IPS-20b (cell line): ENCODE measurements around the gene TP73.

Experiments
- H3K27ac ChIP-seq: one replicate; pipeline ENCODE4 v1.5.1; 2013; ENCODE audit warnings: low read length
- H3K27me3 ChIP-seq: 2 replicates; pipeline ENCODE4 v1.6.1; 2013; ENCODE audit warnings: mild to moderate bottlenecking, low read length, inconsistent platforms; ENCODE audit not compliant: insufficient read depth
- H3K36me3 ChIP-seq: 2 replicates; pipeline ENCODE4 v1.6.1; 2013; ENCODE audit warnings: low read depth, mild to moderate bottlenecking, inconsistent platforms, low read length, moderate library complexity; ENCODE audit not compliant: insufficient read depth
- H3K4me1 ChIP-seq: 2 replicates; pipeline ENCODE4 v1.6.1; 2013; ENCODE audit warnings: mild to moderate bottlenecking, control low read depth, inconsistent platforms, low read length, moderate library complexity; ENCODE audit not compliant: insufficient read depth
- H3K4me3 ChIP-seq: 2 replicates; pipeline ENCODE4 v1.5.1; 2013; ENCODE audit warnings: mild to moderate bottlenecking, low read length, inconsistent platforms
- H3K9ac ChIP-seq: 2 replicates; pipeline ENCODE4 v1.6.1; 2013; ENCODE audit warnings: low read depth, mild to moderate bottlenecking, inconsistent platforms, low read length, moderate library complexity
- H3K9me3 ChIP-seq: 2 replicates; pipeline ENCODE4 v1.6.1; 2013; ENCODE audit warnings: mild to moderate bottlenecking, low read depth, low read length, inconsistent platforms; ENCODE audit not compliant: insufficient read depth

The TP73 gene

GRCh38 chr1:3640121-3640837 is 12.0 kb upstream of the TP73 start:
- no peak overlapping the region for H3K27ac ChIP-seq
- no peak overlapping the region for H3K4me3 ChIP-seq
- H3K27me3 ChIP-seq, result no peaks in the 10 kb centered on the region
- no peaks in the 10 kb centered on the region for H3K4me1 ChIP-seq
- H3K9me3 ChIP-seq, result no peaks in the 10 kb centered on the region
- peaks cover 40% of the 10 kb centered on the region for H3K36me3 ChIP-seq
- H3K9ac ChIP-seq, result no peak overlapping the region

DNA sequence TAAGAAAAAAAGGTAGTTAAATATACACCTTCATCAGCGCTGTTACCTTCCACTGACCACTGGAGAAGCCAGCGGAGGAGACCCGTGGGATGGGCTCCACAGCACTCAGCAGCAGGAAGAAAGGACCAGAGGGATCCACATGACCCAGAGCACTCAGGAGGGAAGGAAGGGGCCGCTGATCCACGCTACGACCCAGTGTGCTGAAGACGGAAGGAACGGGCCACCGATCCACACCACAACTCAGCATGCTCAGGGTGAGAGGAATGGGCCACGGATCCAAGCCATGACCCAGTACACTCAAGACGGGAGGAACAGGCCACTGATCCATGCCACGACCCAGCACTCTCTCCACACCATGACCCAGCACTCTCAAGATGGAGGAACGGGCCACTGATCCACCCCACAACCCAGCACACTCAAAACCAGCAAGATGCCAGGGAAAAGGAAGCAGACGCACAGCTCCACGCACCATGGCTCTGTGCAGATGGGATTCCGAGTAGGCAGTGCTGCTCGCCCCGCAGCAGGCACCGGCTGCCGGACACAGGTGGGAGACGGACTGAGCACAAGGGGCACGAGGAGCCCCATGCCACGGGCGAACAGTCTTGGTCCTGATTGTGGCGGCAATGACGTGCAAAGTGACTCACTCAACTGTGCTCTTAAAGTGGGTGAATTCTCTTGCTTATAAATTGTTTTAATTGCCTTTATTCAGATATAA is 11.1 kb upstream of the TP73 start:
- H3K4me3 ChIP-seq, result no peak overlapping the region
- no peaks in the 10 kb centered on the region for H3K9me3 ChIP-seq
- no peaks in the 10 kb centered on the region for H3K27me3 ChIP-seq
- peaks cover 35% of the 10 kb centered on the region for H3K36me3 ChIP-seq
- no peaks in the 10 kb centered on the region for H3K4me1 ChIP-seq
- H3K9ac ChIP-seq, result no peak overlapping the region
- H3K27ac ChIP-seq, result no peak overlapping the region

- Histone ChIP-seq H3K4me3 (no peak overlapping the region), H3K4me1 (no peaks in the 10 kb centered on the region), H3K27me3 (no peaks in the 10 kb centered on the region), H3K9me3 (no peaks in the 10 kb centered on the region), H3K9ac (no peak overlapping the region), H3K36me3 (peaks cover 35% of the 10 kb centered on the region), H3K27ac (no peak overlapping the region)
These were observed 10.5 kb upstream of the TP73 start for GRCh38 chr1:3641816-3642215.

- H3K27ac ChIP-seq, result no peak overlapping the region
- H3K36me3 ChIP-seq, result peaks cover 34% of the 10 kb centered on the region
- H3K27me3 ChIP-seq, result no peaks in the 10 kb centered on the region
- H3K4me1 ChIP-seq, result no peaks in the 10 kb centered on the region
- no peak overlapping the region for H3K4me3 ChIP-seq
- H3K9ac ChIP-seq, result no peak overlapping the region
- no peaks in the 10 kb centered on the region for H3K9me3 ChIP-seq
These were observed 9.2 kb upstream of the TP73 start for GRCh38 chr1:3642919-3643675.

- Histone ChIP-seq H3K27me3 (peaks cover 3% of the 10 kb centered on the region; the same call in 1 of the 2 replicates), H3K4me3 (no peak overlapping the region), H3K27ac (no peak overlapping the region), H3K9ac (no peak overlapping the region), H3K9me3 (no peaks in the 10 kb centered on the region), H3K4me1 (no peaks in the 10 kb centered on the region), H3K36me3 (peaks cover 25% of the 10 kb centered on the region)
These were observed 8.0 kb upstream of the TP73 start for GRCh38 chr1:3644273-3644672.

DNA sequence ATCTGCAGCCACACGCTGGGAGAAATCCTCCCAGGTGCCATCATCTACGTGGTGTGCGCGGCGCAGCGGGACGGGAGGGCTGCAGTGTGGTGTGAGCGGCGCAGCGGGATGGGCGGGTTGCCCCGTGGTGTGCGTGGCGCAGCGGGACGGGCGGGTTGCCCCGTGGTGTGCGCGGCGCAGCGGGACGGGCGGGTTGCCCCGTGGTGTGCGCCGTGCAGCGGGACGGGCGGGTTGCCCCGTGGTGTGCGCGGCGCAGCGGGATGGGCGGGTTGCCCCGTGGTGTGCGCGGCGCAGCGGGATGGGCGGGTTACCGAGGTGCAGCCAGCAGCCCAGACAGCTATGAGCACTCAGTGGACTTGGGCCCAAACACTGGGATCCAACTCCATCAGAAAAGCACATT is 7.1 kb upstream of the TP73 start:
- peaks cover 7% of the 10 kb centered on the region for H3K27me3 ChIP-seq
- H3K9ac ChIP-seq, result no peak overlapping the region
- no peak overlapping the region for H3K27ac ChIP-seq
- H3K4me3 ChIP-seq, result no peak overlapping the region
- H3K9me3 ChIP-seq, result no peaks in the 10 kb centered on the region
- peaks cover 25% of the 10 kb centered on the region for H3K36me3 ChIP-seq
- no peaks in the 10 kb centered on the region for H3K4me1 ChIP-seq

DNA sequence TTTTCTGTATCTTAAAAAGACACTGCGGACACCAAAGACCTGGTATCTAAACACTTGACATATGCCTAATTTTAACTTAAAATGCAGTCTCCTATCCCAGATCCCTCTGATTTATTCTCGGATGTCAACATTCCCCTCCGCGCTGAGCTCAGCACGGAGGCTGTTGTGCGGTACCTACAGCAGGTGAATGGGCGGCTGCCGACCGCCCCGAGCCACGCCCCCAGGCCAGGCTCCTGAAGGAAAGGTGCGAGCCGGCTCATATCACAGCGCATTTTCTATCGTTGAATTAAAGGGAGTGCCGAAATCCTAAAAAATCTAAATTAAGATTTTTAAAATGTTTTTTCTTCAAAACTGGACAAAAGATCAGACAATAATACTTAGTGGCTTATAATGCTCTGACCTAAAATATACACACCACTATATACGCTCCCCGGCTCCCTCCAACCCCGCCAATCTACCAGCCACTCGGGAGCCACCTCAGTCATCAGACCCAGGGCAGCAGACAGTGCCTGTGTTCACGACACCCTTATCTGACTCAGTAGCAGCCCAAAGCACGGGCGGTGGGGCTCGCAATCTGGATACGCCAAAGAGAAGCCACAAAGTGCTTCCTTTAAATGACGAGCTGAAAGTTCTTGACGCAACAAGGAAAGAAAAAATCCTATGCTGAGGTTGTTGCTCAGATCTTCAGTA is 6.5 kb upstream of the TP73 start:
- H3K4me1 ChIP-seq, result no peaks in the 10 kb centered on the region

GRCh38 chr1:3646596-3646995 is 5.7 kb upstream of the TP73 start:
- peaks cover 25% of the 10 kb centered on the region for H3K36me3 ChIP-seq
- no peak overlapping the region for H3K4me3 ChIP-seq
- peaks cover 20% of the 10 kb centered on the region for H3K27me3 ChIP-seq
- no peaks in the 10 kb centered on the region for H3K4me1 ChIP-seq
- H3K9ac ChIP-seq, result no peak overlapping the region
- H3K9me3 ChIP-seq, result no peaks in the 10 kb centered on the region
- no peak overlapping the region for H3K27ac ChIP-seq

More for the DNA sequence above, 6.5 kb upstream of the TP73 start:
- no peak overlapping the region for H3K4me3 ChIP-seq
- peaks cover 13% of the 10 kb centered on the region for H3K27me3 ChIP-seq
- H3K9me3 ChIP-seq, result no peaks in the 10 kb centered on the region
- no peak overlapping the region for H3K27ac ChIP-seq
- H3K9ac ChIP-seq, result no peak overlapping the region
- H3K36me3 ChIP-seq, result peaks cover 25% of the 10 kb centered on the region

DNA sequence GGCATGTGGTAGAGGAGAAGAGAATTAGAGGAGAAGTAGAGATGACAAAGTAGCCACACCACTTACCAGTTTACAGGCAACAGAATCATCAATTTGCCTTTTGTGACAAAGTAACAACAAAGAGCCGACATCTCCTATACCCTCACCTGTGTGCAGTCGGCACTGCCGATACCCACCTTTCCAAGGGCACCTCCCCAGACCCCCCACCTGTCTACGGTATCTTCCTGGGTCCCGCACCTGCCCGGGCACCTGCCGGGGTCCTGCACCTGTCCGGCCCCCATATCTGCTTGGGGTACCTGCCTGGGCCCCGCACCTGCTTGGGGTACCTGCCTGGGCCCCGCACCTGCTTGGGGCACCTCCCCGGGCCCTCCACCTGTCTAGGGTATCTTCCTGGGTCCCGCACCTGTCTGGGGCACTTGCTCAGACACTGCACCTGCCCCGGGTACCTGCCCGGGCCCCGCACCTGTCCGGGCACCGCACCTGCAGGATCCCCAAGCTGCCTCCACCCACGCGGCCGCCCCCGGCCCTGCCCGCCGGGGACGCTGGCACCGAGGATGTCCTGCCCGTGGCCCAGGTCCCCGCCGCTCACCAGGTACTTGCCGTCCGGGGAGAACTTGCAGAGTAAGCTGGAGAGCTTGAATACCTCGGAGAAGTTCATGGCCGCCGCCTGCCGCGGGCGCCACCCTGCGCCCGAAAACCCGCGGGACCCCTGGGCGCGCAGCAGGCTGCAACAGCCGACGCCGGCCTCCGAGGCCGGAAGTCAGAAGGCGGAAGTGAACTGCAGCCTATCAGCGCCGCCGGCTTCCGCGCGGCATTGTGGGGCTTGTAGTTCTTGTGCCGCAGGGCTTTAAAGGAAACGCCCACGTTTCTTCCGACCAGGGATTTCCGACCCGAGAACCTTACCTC is 2.7 kb upstream of the TP73 start, which contains the start of gene WRAP73:
TSS of gene WRAP73 (minus strand) at position 762 of the 906 bp plus-strand sequence. CDS start at position 658, 104 bp downstream.
- H3K27ac ChIP-seq, result no peak within 1 kb of the TSS
- peak within 1 kb of the TSS; percentile 53; the same call in 1 of the 2 replicates for H3K9ac ChIP-seq
- peaks cover 22% of the 10 kb centered on the region for H3K36me3 ChIP-seq
- peaks cover 50% of the 10 kb centered on the region for H3K27me3 ChIP-seq
- H3K4me3 ChIP-seq, result peak within 1 kb of the TSS; percentile 85
- no peaks in the 10 kb centered on the region for H3K4me1 ChIP-seq
- H3K9me3 ChIP-seq, result no peaks in the 10 kb centered on the region

- Histone ChIP-seq H3K27ac (no peak overlapping the region), H3K9ac (no peak overlapping the region), H3K36me3 (peaks cover 19% of the 10 kb centered on the region; the same call in 1 of the 2 replicates), H3K9me3 (no peaks in the 10 kb centered on the region), H3K27me3 (peaks cover 59% of the 10 kb centered on the region), H3K4me1 (no peaks in the 10 kb centered on the region), H3K4me3 (peak overlapping the region; percentile 85; the same call in 1 of the 2 replicates)
These were observed 1.9 kb upstream of the TP73 start for GRCh38 chr1:3650248-3651025.
